Measurements from ENCODE around the gene NEFH.

NEFH gene

DNA sequence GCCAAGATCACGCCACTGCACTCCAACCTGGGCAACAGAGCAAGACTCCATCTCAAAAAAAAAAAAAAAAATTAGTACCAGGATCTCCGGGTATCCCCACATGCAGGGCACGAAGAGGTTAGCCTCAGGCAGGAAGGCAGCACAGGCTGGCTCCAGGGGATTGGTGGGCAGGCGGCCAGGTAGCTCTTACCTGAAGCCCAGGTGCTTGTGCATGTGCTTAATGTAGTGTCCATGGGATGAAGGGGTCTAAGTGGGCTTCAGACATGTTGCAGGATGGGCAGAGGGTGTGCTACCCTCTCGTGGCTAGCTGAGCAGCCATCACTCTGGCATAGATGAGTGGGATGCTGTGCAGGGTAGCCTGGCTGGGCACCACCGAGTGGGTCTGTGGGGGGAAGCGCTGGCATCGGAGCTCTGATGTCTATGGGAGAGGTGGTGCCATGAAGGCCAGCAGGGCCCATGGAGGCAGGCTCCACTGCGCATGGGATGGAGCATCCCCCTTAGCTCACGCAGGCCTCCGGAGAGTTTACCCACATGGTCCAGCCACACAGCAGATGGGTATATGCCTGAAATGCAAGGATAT lies 30.6 kb upstream of the NEFH start:
- Histone ChIP-seq H3K27me3 (ENCODE audit: low read depth, low read length) (no peaks in the 10 kb centered on the region; the same call in 1 of the 2 replicates), H3K9me3 (ENCODE audit: insufficient read depth, low read length) (no peaks in the 10 kb centered on the region), H3K4me3 (ENCODE audit: low read length) (no peak overlapping the region), H3K9ac (ENCODE audit: low read length) (no peak overlapping the region), H2AFZ (ENCODE audit: low read depth, low read length) (no peak overlapping the region), H3K79me2 (ENCODE audit: low read length) (no peaks in the 10 kb centered on the region), H3K36me3 (replicated peaks; ENCODE audit: low read depth, low read length) (no peaks in the 10 kb centered on the region), H3K4me1 (ENCODE audit: low read length) (no peaks in the 10 kb centered on the region), H3K4me2 (ENCODE audit: low read length) (no peak overlapping the region), H3K27ac (ENCODE audit: low read length) (no peak overlapping the region), H4K20me1 (ENCODE audit: insufficient read depth, low read length) (no peaks in the 10 kb centered on the region)
- TF ChIP-seq EZH2phosphoT487 (IDR thresholded peaks at IDR 0.05; ENCODE audit: low read depth), result no peak
- TF ChIP-seq, protein P1, sequence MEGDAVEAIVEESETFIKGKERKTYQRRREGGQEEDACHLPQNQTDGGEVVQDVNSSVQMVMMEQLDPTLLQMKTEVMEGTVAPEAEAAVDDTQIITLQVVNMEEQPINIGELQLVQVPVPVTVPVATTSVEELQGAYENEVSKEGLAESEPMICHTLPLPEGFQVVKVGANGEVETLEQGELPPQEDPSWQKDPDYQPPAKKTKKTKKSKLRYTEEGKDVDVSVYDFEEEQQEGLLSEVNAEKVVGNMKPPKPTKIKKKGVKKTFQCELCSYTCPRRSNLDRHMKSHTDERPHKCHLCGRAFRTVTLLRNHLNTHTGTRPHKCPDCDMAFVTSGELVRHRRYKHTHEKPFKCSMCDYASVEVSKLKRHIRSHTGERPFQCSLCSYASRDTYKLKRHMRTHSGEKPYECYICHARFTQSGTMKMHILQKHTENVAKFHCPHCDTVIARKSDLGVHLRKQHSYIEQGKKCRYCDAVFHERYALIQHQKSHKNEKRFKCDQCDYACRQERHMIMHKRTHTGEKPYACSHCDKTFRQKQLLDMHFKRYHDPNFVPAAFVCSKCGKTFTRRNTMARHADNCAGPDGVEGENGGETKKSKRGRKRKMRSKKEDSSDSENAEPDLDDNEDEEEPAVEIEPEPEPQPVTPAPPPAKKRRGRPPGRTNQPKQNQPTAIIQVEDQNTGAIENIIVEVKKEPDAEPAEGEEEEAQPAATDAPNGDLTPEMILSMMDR (IDR thresholded peaks at IDR 0.05; ENCODE audit: low read depth, low read length), result no peak

DNA sequence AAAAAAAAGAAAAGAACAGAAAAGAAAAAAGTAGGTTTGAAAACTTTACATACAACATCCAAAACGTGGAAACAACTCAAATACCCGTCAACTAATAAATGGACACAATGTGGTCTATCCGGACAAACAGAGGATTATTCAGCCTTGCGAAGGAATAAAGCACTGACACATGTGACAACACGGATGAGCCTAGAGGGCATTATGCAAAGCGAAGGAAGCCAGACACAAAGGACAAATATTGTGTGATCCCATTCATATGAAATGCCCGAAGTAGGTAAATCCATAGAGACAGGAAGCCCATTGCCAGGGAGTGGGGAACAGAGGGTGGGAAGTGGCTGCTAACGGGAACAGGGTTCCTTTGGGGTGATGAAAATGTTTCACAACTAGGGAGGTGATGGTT lies 29.8 kb upstream of the NEFH start:
- Histone ChIP-seq H3K27me3 (ENCODE audit: low read depth, low read length) (no peaks in the 10 kb centered on the region; the same call in 1 of the 2 replicates), H3K9ac (ENCODE audit: low read length) (no peak overlapping the region), H3K4me1 (ENCODE audit: low read length) (no peaks in the 10 kb centered on the region), H3K27ac (ENCODE audit: low read length) (no peak overlapping the region), H3K4me2 (ENCODE audit: low read length) (no peak overlapping the region), H3K9me3 (ENCODE audit: insufficient read depth, low read length) (no peaks in the 10 kb centered on the region), H4K20me1 (ENCODE audit: insufficient read depth, low read length) (no peaks in the 10 kb centered on the region), H3K79me2 (ENCODE audit: low read length) (no peaks in the 10 kb centered on the region), H2AFZ (ENCODE audit: low read depth, low read length) (no peak overlapping the region), H3K36me3 (replicated peaks; ENCODE audit: low read depth, low read length) (no peaks in the 10 kb centered on the region), H3K4me3 (ENCODE audit: low read length) (no peak overlapping the region)
- TF ChIP-seq, protein P1 (IDR thresholded peaks at IDR 0.05; ENCODE audit: low read depth, low read length), result no peak
- no peak for TF ChIP-seq EZH2phosphoT487 (IDR thresholded peaks at IDR 0.05; ENCODE audit: low read depth)

DNA sequence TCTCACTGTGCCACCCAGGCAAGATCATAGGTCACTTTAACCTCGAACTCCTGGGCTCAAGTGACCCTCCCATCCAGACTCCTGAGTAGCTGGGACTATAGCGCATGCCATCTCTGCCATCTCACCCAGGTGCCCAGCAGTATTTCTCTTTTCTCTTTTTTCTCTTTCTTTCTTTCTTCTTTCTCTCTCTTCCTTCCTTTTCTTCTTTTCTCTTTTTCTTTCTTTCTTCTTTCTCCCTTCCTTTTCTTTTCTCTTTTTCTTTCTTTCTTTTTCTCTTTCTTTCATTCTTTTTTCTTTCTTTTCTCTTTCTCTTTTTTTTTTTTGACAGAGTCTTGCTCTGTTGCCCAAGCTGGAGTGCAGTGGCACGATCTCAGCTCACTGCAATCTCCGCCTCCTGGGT lies 28.2 kb upstream of the NEFH start:
- Histone ChIP-seq H3K4me3 (ENCODE audit: low read length) (no peak overlapping the region), H3K36me3 (replicated peaks; ENCODE audit: low read depth, low read length) (no peaks in the 10 kb centered on the region), H3K27ac (ENCODE audit: low read length) (no peak overlapping the region), H2AFZ (ENCODE audit: low read depth, low read length) (no peak overlapping the region), H3K27me3 (ENCODE audit: low read depth, low read length) (no peaks in the 10 kb centered on the region; the same call in 1 of the 2 replicates), H4K20me1 (ENCODE audit: insufficient read depth, low read length) (no peaks in the 10 kb centered on the region), H3K4me2 (ENCODE audit: low read length) (no peak overlapping the region), H3K9me3 (ENCODE audit: insufficient read depth, low read length) (no peaks in the 10 kb centered on the region), H3K79me2 (ENCODE audit: low read length) (no peaks in the 10 kb centered on the region), H3K4me1 (ENCODE audit: low read length) (no peaks in the 10 kb centered on the region), H3K9ac (ENCODE audit: low read length) (no peak overlapping the region)
- TF ChIP-seq, protein P1 (IDR thresholded peaks at IDR 0.05; ENCODE audit: low read depth, low read length), result no peak
- no peak for TF ChIP-seq EZH2phosphoT487 (IDR thresholded peaks at IDR 0.05; ENCODE audit: low read depth)

DNA sequence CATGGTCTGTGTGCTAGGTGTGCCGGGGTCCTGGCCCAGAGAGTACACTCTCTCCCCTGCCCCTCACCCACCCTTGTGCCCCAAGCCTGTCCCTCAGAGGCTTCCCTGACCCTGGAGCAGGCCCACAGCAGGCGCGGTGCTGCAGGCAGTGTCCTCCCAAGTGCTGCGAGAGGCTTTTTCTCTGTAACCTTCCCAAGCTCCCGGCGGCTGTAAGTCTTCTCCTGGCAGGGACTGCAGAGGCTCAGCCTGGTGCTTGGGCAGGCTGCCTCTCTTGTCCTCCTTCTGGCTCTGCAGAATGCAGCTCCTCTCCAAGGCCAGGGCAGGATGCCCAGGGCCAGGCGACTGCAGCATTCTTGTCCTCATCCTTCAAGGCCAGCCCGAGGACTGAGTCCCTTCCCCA lies 25.7 kb upstream of the NEFH start:
- H3K36me3 ChIP-seq (replicated peaks; ENCODE audit: low read depth, low read length), result no peaks in the 10 kb centered on the region
- H3K4me1 ChIP-seq (ENCODE audit: low read length), result peaks cover 3% of the 10 kb centered on the region; the same call in 1 of the 2 replicates
- no peak overlapping the region for H3K27ac ChIP-seq (ENCODE audit: low read length)
- H3K9me3 ChIP-seq (ENCODE audit: insufficient read depth, low read length), result no peaks in the 10 kb centered on the region
- H2AFZ ChIP-seq (ENCODE audit: low read depth, low read length), result no peak overlapping the region
- H3K4me3 ChIP-seq (ENCODE audit: low read length), result no peak overlapping the region
- H4K20me1 ChIP-seq (ENCODE audit: insufficient read depth, low read length), result no peaks in the 10 kb centered on the region
- no peak overlapping the region for H3K9ac ChIP-seq (ENCODE audit: low read length)
- no peak overlapping the region for H3K4me2 ChIP-seq (ENCODE audit: low read length)
- H3K79me2 ChIP-seq (ENCODE audit: low read length), result no peaks in the 10 kb centered on the region
- TF ChIP-seq EZH2phosphoT487 (IDR thresholded peaks at IDR 0.05; ENCODE audit: low read depth), result no peak
- TF ChIP-seq, protein P1 (IDR thresholded peaks at IDR 0.05; ENCODE audit: low read depth, low read length), result no peak
- no peaks in the 10 kb centered on the region; the same call in 1 of the 2 replicates for H3K27me3 ChIP-seq (ENCODE audit: low read depth, low read length)
